HG03196 (cell line): Measurements from ENCODE around the gene ATP9A.
"Not testable (repeated sequence)": the region's sequence is repeated elsewhere in the genome, so short reads cannot be mapped to it uniquely, and the experiment has no call there.

ENCODE experiments used
- ATAC-seq: cut with Tn5 transposase; IDR thresholded peaks from one replicate; pipeline ENCODE4 v1.9.1; 2021; ENCODE audit not compliant: unreplicated experiment

ATP9A gene

GRCh38 chr20:51696304-51697071 is 71.7 kb downstream of the ATP9A start:
- ATAC-seq: no peak

GRCh38 chr20:51695574-51696303 is 72.5 kb downstream of the ATP9A start:
- ATAC-seq: no peak

- ATAC-seq: no peak
Measured at GRCh38 chr20:51692806-51693400, 75.3 kb downstream of the ATP9A start.

GRCh38 chr20:51691703-51692102 is 76.5 kb downstream of the ATP9A start:
- ATAC-seq: no peak

- ATAC-seq: no peak
Measured at GRCh38 chr20:51688600-51689244, 79.5 kb downstream of the ATP9A start.

DNA sequence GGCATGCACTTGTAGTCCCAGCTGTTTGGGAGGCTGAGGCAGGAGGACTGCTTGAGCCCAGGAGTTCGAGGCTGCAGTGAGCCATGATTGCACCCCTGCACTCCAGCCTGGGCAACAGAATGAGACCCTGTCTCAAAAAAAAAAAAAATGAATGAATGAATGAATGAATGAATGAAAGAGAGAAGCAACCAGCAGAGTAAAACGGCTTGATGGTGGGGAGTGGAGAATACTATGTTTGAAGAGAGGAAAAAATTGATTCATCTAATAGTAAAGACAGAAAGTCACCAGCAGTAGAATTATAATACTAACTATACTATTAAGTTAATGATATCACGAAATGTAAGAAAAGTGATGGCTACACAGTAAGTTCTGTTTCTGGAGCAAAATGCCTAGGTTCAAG is 80.6 kb downstream of the ATP9A start:
- no peak for ATAC-seq

GRCh38 chr20:51687108-51687507 is 81.1 kb downstream of the ATP9A start:
- no peak for ATAC-seq

GRCh38 chr20:51685494-51685893 is 82.7 kb downstream of the ATP9A start:
- not testable (repeated sequence) for ATAC-seq

- ATAC-seq: no peak
Measured at GRCh38 chr20:51680067-51680749, 88.0 kb downstream of the ATP9A start.

- ATAC-seq: no peak
Measured at GRCh38 chr20:51679254-51679921, 88.8 kb downstream of the ATP9A start.

DNA sequence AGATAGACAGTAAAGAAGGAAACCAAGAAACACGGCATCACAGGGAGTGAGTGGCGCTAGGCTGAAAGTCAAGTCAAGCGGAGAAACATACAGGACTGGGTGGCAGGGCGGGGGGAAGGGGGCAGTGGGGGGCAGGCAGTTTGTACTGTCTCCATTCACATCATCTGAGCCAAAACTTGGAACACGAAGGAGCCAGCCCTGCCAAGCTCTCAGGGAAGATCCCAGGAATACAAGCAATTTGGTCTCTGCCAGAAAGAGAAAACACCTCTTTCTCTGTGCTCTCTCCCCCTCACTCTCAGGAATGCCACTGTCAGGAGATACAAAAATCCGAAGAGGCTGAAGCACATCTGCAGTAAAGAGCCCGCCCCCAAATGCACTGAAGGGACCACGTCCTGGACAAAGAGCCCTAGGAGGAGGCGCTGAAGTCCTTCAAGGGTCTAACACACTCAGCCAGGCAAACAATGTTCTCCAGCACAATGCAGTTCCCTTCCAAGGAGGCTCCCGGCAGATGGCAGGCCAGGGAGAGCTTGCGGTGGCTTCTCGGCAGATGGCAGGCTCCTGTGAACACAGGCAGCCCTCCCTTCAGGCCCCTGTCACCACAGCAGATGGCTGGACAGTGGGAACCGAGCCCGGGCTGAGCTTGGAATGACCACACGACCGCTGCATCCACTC is 90.0 kb downstream of the ATP9A start:
- no peak for ATAC-seq

DNA sequence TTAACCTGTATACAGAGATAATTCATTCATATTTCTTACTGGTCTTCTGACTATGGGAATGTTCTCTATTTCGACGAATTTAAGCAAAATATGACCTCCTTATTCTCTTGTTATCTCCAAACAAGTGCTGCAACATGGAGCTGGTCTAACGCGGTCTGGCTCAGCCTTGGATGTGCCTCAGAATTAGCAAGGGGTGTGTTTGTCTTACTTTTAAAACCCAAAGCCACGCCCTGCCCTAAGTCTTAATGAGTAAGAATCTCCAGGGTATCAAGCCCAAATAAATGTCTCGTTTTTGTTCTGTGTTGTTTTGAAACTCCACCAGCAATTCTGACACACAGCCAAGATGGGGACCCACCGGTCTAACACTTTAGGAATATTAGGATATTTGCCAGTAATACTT is 99.2 kb downstream of the ATP9A start:
- no peak for ATAC-seq

GRCh38 chr20:51668515-51668914 is 99.7 kb downstream of the ATP9A start:
- ATAC-seq: no peak

GRCh38 chr20:51667491-51667890 is 100.7 kb downstream of the ATP9A start:
- ATAC-seq: no peak

DNA sequence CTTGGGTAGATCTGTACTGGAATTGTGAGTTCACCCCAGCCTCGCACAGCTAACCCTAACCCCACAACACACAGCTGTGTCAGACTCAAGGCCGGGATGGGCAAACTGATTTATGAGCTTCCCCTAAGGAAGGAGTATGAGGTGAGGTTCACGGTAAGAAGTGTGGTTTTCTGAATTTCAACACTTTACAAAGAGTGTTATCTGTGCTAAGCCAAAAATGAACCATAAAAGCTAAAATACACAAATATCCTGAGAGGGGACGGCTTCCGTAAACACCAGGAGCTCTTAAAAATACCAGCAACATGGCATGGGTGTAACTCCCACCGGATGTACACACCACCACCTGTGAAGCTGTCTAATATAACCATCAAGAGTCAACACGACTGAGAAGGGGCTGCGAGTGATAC is 101.2 kb downstream of the ATP9A start:
- ATAC-seq: no peak

DNA sequence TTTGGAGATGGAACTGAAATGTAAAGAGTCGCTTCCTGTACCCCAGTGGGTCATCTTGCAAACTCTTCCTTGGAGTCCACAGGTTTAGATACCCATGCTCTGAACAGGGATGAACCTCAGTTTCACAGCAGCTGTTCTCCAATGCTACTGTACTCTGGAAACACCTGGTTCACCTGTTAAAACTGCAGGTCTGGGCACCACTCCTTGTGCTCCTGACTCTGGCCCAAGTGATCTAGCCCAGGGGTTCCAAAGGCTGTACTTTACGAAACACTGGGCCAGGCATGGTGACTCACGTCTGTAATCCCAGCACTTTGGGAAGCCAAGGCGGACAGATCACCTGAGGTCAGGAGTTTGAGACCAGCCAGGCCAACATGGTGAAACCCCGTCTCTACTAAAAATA is 102.1 kb downstream of the ATP9A start:
- no peak for ATAC-seq

DNA sequence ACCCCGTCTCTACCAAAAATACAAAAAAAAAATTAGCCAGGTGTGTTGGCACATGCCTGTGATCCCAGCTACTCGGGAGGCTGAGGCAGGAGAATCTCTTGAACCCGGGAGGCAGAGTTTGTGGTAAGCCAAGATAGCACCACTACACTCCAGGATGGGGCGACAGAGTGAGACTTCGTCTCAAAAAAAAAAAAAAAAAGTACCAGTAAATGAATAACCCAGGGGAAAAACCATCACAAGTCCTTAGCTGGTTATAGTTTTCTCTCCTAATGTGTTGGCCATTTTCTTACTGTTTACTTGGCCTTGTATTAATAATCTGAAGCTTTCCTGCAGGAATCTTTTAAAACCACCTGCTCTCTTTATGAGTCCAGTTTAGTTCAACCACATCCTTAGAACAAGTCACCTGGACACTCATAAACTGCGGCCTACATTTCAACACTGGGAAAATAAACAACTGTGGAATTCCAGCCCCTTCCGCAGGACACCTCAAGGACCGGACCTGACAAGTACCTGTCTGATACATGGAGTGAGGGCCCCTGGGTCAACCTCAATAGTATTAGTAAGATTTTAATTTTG is 102.6 kb downstream of the ATP9A start:
- ATAC-seq: no peak

DNA sequence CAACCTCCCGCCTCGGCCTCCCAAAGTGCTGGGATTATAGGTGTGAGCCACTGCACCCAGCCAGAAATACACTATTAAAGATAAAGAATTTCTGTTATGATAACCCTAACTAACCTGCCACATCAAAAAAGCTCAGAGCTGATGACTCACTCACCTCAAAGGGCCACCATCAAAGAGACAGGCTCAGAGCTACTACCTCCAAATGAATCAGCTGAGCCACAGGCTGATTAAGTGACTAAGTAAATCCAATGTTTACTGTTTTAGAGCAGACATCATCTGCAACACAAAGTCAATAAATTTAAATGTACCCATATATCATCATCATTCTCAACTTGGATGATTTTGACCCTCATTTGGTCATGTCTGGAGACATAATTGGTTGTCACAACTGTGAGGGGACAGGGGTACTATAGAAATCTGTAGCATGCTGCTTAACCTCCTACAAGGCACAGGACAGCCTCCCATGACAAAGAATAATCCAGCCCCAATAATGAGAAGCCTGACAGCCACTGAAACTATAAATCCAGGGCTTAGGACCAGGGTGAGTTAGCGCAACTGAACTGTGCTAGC is 106.5 kb downstream of the ATP9A start:
- no peak for ATAC-seq
